Osteoblast (primary cell): ENCODE data around the gene FBN2. TPM values are rescaled to one million over a fixed set of nuclear protein-coding genes. Genes with fewer than 3 reads are reported as not detected.
A peak's percentile ranks its signal among the peaks of the same experiment; 100 is the strongest.

ENCODE experiments used
- DNase-seq: peaks from one replicate; pipeline ENCODE4 v3.0.0; 2011; ENCODE audit warnings: low spot score, mixed read lengths; ENCODE audit not compliant: insufficient read length; ENCODE audit errors: missing footprints
- H2AFZ ChIP-seq: 2 replicates; pipeline ENCODE4 v1.6.0; 2011; ENCODE audit warnings: mild to moderate bottlenecking, low read length
- H3K27ac ChIP-seq: 2 replicates; pipeline ENCODE4 v1.5.1; 2011; ENCODE audit warnings: mild to moderate bottlenecking, low read depth, low read length, moderate library complexity
- H3K27me3 ChIP-seq: 2 replicates; pipeline ENCODE4 v1.6.0; 2012; ENCODE audit warnings: mild to moderate bottlenecking, control low read depth, inconsistent platforms, low read length, moderate library complexity; ENCODE audit not compliant: insufficient read depth
- H3K36me3 ChIP-seq: 2 replicates; pipeline ENCODE4 v1.5.1; 2011; ENCODE audit warnings: mild to moderate bottlenecking, low read length, control low read depth, moderate library complexity; ENCODE audit not compliant: insufficient read depth
- H3K4me1 ChIP-seq: 2 replicates; pipeline ENCODE4 v1.5.1; 2011; ENCODE audit warnings: mild to moderate bottlenecking, low read length, control low read depth, moderate library complexity; ENCODE audit not compliant: insufficient read depth
- H3K4me2 ChIP-seq: 2 replicates; pipeline ENCODE4 v1.6.0; 2011; ENCODE audit warnings: mild to moderate bottlenecking, low read length; ENCODE audit not compliant: insufficient read depth
- H3K4me3 ChIP-seq: fragments of 200-600 bp; sonication (generic); 3 replicates; pipeline ENCODE4 v1.5.1; 2012; ENCODE audit warnings: mild to moderate bottlenecking, low read length, inconsistent platforms; ENCODE audit not compliant: insufficient read depth
- H3K79me2 ChIP-seq: 2 replicates; pipeline ENCODE4 v1.6.0; 2012; ENCODE audit warnings: mild to moderate bottlenecking, low read length, control low read depth, inconsistent platforms; ENCODE audit not compliant: insufficient read depth
- H3K9me3 ChIP-seq: 2 replicates; pipeline ENCODE4 v1.5.1; 2011; ENCODE audit warnings: low read depth, low read length, control low read depth
- H4K20me1 ChIP-seq: 2 replicates; pipeline ENCODE4 v1.6.0; 2012; ENCODE audit warnings: mild to moderate bottlenecking, low read length, control low read depth; ENCODE audit not compliant: insufficient read depth
- total RNA-seq: library from RNA; depleted of rRNA; stranded (reverse); fragments of >200 nt; gene quantifications from 2 replicates; pipeline ENCODE4 v1.2.3, GENCODE V29; 2012
- TF ChIP-seq, protein P1 (sequence below): IDR thresholded peaks from 2 replicates; pipeline ENCODE4 v1.5.1; 2011; ENCODE audit warnings: mild to moderate bottlenecking, low read depth, low read length, moderate library complexity; ENCODE audit errors: extremely low read depth

Gene FBN2
- total RNA-seq, 1 donor = 16.6 TPM

DNA sequence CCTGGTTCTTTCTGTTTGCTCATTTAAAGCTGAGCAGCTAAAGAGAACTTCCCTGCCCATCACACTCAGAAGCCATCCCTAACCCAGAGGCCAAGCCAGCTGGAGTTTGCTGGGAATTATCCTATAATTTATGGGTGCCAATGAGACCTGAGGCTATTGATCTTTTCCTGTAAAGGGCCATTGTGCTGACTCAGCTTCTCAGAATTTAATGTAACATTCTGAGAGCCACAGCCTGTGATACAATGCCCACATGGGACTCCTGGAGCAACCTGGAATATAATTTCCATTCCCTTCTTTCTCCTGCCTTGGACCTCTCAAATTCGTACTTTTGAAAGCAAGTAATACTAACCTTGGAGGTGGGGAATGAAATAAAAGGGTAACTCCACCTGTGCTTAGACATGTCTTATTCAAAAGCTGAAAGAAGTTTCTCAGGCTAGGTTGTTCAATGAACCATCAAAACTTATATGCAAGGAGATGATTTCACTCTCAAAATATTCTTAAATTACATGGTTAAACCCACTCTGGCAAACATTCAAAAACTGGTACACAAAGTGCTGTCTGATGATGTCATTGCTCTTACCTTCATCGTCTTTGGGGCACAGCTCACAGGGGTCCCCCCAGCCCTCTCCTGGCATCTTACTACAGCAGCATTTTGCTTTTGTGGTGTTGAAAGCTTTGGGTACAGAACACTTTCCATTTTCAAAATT is 247.7 kb downstream of the FBN2 start:
- H3K4me1 ChIP-seq = no peaks in the 10 kb centered on the region
- DNase-seq = peak; percentile 29

DNA sequence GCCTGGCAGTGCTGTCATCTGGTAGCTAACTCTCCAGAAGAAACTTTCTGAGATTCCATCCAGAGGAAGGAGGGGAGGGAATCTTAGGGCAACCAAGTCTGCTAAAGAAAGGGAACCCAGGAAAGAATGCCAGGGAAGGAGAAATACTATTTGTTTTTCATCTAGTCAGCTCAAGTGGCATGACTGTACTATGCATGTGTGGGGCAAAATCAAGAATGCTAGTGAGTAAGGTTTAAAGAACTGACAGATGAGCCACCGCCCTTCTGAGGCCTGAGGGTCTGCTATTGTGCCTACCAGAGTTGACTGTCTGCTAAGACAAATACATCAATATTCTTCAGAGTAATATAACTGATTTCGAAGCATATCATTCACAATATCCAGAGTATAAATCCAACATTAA is 250.3 kb downstream of the FBN2 start:
- DNase-seq = no peak
- H3K4me1 ChIP-seq = no peaks in the 10 kb centered on the region
- H3K36me3 ChIP-seq = no peaks in the 10 kb centered on the region
- no peaks in the 10 kb centered on the region for H3K79me2 ChIP-seq
- H3K4me3 ChIP-seq = no peak overlapping the region
- H3K27ac ChIP-seq = no peak overlapping the region
- H4K20me1 ChIP-seq = no peaks in the 10 kb centered on the region
- H3K27me3 ChIP-seq = no peaks in the 10 kb centered on the region
- H2AFZ ChIP-seq = no peak overlapping the region
- H3K4me2 ChIP-seq = no peak overlapping the region
- TF ChIP-seq, protein P1, sequence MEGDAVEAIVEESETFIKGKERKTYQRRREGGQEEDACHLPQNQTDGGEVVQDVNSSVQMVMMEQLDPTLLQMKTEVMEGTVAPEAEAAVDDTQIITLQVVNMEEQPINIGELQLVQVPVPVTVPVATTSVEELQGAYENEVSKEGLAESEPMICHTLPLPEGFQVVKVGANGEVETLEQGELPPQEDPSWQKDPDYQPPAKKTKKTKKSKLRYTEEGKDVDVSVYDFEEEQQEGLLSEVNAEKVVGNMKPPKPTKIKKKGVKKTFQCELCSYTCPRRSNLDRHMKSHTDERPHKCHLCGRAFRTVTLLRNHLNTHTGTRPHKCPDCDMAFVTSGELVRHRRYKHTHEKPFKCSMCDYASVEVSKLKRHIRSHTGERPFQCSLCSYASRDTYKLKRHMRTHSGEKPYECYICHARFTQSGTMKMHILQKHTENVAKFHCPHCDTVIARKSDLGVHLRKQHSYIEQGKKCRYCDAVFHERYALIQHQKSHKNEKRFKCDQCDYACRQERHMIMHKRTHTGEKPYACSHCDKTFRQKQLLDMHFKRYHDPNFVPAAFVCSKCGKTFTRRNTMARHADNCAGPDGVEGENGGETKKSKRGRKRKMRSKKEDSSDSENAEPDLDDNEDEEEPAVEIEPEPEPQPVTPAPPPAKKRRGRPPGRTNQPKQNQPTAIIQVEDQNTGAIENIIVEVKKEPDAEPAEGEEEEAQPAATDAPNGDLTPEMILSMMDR = no peak
- H3K9me3 ChIP-seq = no peaks in the 10 kb centered on the region

More for the DNA sequence above, 247.7 kb downstream of the FBN2 start:
- Histone ChIP-seq H2AFZ (no peak overlapping the region), H3K27me3 (no peaks in the 10 kb centered on the region), H3K4me3 (no peak overlapping the region), H3K9me3 (no peaks in the 10 kb centered on the region), H3K4me2 (no peak overlapping the region), H3K27ac (no peak overlapping the region), H4K20me1 (no peaks in the 10 kb centered on the region), H3K79me2 (no peaks in the 10 kb centered on the region), H3K36me3 (no peaks in the 10 kb centered on the region)
- TF ChIP-seq, protein P1 = no peak

DNA sequence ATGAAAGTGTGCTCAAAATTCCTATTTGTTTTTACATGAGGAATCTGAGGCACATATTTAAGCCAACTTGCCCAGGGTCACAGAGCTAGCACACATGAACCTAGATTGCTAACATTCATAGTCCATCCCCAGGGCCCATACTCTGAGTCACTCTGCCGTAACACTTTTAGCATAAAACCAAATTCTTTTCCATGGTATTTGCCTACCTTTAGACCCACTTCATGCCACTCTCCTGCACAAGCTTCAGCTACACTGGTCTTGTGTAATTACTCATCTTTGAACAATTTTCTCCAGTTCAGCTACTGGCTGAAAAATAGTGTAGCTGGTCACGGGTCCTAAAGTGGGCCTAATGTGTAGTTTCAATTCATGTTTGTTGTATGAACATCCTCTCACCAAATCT is 253.8 kb downstream of the FBN2 start:
- no peaks in the 10 kb centered on the region for H3K27me3 ChIP-seq
- no peaks in the 10 kb centered on the region for H3K4me1 ChIP-seq
- H3K4me3 ChIP-seq = no peak overlapping the region
- no peaks in the 10 kb centered on the region for H3K36me3 ChIP-seq
- DNase-seq = no peak
- no peaks in the 10 kb centered on the region for H3K79me2 ChIP-seq
- TF ChIP-seq, protein P1 = no peak
- H4K20me1 ChIP-seq = no peaks in the 10 kb centered on the region
- no peak overlapping the region for H3K27ac ChIP-seq
- no peaks in the 10 kb centered on the region for H3K9me3 ChIP-seq
- H2AFZ ChIP-seq = no peak overlapping the region
- no peak overlapping the region for H3K4me2 ChIP-seq

DNA sequence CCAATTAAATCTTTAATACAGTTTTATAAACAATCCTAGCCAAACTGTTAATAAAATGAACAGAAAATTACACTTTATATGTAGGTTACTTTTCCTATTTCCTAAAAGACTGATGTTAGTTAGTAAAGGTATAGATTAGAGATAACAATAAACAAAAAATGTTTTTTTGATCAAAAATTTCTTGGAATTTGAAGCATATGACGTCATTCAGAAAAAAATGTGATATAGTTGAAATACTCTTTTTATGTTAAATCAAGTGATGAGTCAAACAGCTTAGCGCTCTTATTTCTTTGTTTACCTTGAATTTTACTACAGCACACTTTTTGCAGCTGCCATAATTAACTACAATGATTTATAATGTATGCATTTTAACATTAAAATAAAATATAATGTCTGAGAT is 258.7 kb downstream of the FBN2 start:
- no peak for DNase-seq
- H3K27ac ChIP-seq = no peak overlapping the region

More for the DNA sequence above, 258.7 kb downstream of the FBN2 start:
- Histone ChIP-seq H3K36me3 (no peaks in the 10 kb centered on the region), H3K4me1 (peaks cover 3% of the 10 kb centered on the region), H3K27me3 (no peaks in the 10 kb centered on the region), H3K4me3 (no peak overlapping the region), H3K9me3 (no peaks in the 10 kb centered on the region), H3K4me2 (no peak overlapping the region), H3K79me2 (no peaks in the 10 kb centered on the region), H4K20me1 (no peaks in the 10 kb centered on the region), H2AFZ (no peak overlapping the region)
- TF ChIP-seq, protein P1 = no peak
